Glutamatergic neuron (in vitro differentiated cells): ENCODE data around the gene BLOC1S6. TPM values are rescaled to one million over a fixed set of nuclear protein-coding genes. Genes with fewer than 3 reads are reported as not detected.

Experiments
- DNase-seq: peaks from one replicate; pipeline ENCODE4 v3.0.0; 2022
- H3K27ac Mint-ChIP-seq: one replicate; pipeline ENCODE4 v1.8.0; 2020; ENCODE audit warnings: mild to moderate bottlenecking, mixed read lengths, inconsistent platforms; ENCODE audit not compliant: unreplicated experiment
- H3K27me3 Mint-ChIP-seq: one replicate; pipeline ENCODE4 v1.8.0; 2020; ENCODE audit warnings: mild to moderate bottlenecking, moderate library complexity, mixed read lengths, inconsistent platforms; ENCODE audit not compliant: unreplicated experiment
- H3K36me3 Mint-ChIP-seq: one replicate; pipeline ENCODE4 v1.8.0; 2020; ENCODE audit warnings: mild to moderate bottlenecking, mixed read lengths, inconsistent platforms; ENCODE audit not compliant: unreplicated experiment
- H3K4me1 Mint-ChIP-seq: one replicate; pipeline ENCODE4 v1.8.0; 2020; ENCODE audit warnings: mild to moderate bottlenecking, low read depth, mixed read lengths, inconsistent platforms; ENCODE audit not compliant: unreplicated experiment
- H3K4me3 Mint-ChIP-seq: one replicate; pipeline ENCODE4 v1.8.0; 2020; ENCODE audit warnings: mild to moderate bottlenecking, mixed read lengths, inconsistent platforms; ENCODE audit not compliant: unreplicated experiment
- H3K9me3 Mint-ChIP-seq: one replicate; pipeline ENCODE4 v1.8.0; 2020; ENCODE audit warnings: mild to moderate bottlenecking, moderate library complexity, mixed read lengths, inconsistent platforms; ENCODE audit not compliant: unreplicated experiment
- CTCF ChIP-seq: fragments of 200-600 bp; sonication (generic); IDR thresholded peaks from one replicate; pipeline ENCODE4 v1.5.0; 2021; ENCODE audit not compliant: partially characterized antibody, unreplicated experiment
- total RNA-seq: library from RNA; stranded (reverse); fragmentation: NEBNext Ultra II Directional; extraction: Animal tissue kit (Norgen Biotek cat#: 25700); gene quantifications from one replicate; pipeline ENCODE4 v1.2.1, GENCODE V29; 2021; ENCODE audit not compliant: unreplicated experiment

The BLOC1S6 gene
- total RNA-seq, 1 donor from 2014 or later: 38.7 TPM

- no peak for DNase-seq
- no peak for TF ChIP-seq CTCF
- peak overlapping the region; percentile 83 for H3K4me3 Mint-ChIP-seq
- H3K36me3 Mint-ChIP-seq: no peaks in the 10 kb centered on the region
- H3K4me1 Mint-ChIP-seq: no peaks in the 10 kb centered on the region
- H3K9me3 Mint-ChIP-seq: no peaks in the 10 kb centered on the region
- peaks cover 6% of the 10 kb centered on the region for H3K27me3 Mint-ChIP-seq
- H3K27ac Mint-ChIP-seq: no peak overlapping the region
Measured at GRCh38 chr15:45635763-45636292, 48.6 kb downstream of the BLOC1S6 start.

DNA sequence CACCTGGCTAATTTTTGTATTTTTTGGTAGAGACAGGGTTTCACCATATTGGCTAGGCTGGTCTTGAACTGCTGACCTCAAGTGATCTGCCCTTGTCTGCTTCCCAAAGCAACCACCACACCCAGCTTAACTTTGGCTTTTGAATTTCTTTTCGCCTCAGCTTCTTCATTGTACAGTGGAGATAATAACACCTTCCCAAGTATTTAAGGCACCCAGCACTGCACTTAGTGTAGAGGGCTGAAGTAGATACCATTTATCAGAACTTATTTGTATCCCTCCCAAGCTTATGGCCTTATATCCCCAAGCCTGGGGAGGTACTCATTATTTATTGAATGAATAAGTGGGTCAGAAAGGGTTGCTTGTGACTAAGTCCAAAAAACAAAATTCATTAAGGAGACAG, 50.0 kb downstream of the BLOC1S6 start:
- no peak for DNase-seq
- Mint-ChIP-seq H3K4me1 (no peaks in the 10 kb centered on the region), H3K27me3 (peaks cover 6% of the 10 kb centered on the region), H3K27ac (no peak overlapping the region), H3K4me3 (no peak overlapping the region), H3K36me3 (no peaks in the 10 kb centered on the region), H3K9me3 (no peaks in the 10 kb centered on the region)
- no peak for TF ChIP-seq CTCF

DNA sequence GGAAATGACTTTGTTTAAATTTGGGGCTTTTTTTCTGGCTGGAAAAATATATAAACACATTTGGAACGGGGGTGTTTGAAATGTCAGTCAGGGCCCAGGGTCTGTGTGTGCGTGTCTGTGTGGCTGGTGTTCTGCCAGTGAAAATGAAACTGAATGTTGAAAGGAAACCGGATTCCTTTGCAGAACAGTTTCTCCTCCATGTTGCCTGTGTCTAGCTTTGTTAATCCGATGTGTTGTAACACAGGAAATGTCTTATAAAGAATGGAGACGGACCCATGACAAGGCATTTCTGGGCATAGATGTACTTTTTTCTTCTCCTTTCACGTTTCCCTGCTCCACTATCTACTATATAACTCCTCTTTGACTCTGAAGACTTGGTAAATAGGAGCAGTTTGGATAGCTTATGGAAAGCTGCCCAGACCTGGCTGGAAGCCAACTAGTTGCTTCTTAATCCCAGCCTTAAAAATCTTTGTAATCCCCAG, 50.4 kb downstream of the BLOC1S6 start:
- peaks cover 6% of the 10 kb centered on the region for H3K27me3 Mint-ChIP-seq
- no peak for DNase-seq
- no peaks in the 10 kb centered on the region for H3K36me3 Mint-ChIP-seq
- no peaks in the 10 kb centered on the region for H3K9me3 Mint-ChIP-seq
- no peak overlapping the region for H3K4me3 Mint-ChIP-seq
- H3K27ac Mint-ChIP-seq: no peak overlapping the region
- no peaks in the 10 kb centered on the region for H3K4me1 Mint-ChIP-seq
- no peak for TF ChIP-seq CTCF

DNA sequence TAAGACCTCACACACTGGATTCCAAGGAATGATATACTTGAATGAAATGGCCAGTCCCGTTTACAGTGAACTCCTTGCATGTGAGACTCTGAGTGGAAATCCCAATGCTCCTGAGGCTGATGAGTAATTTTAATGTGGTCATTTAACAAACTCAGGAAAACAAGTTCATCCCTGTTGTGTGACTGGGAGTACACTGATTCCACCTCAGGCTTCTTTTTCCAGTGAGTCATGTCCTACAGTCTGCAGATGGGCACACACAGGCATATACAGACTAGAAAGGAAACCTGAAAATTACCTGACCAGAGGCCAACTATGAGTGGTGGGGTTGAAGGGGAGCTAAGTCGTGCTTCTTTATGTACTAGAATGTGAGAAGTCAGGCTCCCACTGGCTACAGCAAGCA, 53.4 kb downstream of the BLOC1S6 start:
- H3K4me1 Mint-ChIP-seq: no peaks in the 10 kb centered on the region
- peaks cover 3% of the 10 kb centered on the region for H3K27me3 Mint-ChIP-seq
- no peaks in the 10 kb centered on the region for H3K36me3 Mint-ChIP-seq
- no peak overlapping the region for H3K27ac Mint-ChIP-seq
- TF ChIP-seq CTCF: no peak
- H3K9me3 Mint-ChIP-seq: no peaks in the 10 kb centered on the region
- no peak for DNase-seq
- H3K4me3 Mint-ChIP-seq: no peak overlapping the region

- TF ChIP-seq CTCF: no peak
- no peak for DNase-seq
- Mint-ChIP-seq H3K27ac (no peak overlapping the region), H3K27me3 (peaks cover 3% of the 10 kb centered on the region), H3K36me3 (no peaks in the 10 kb centered on the region), H3K4me1 (no peaks in the 10 kb centered on the region), H3K9me3 (no peaks in the 10 kb centered on the region), H3K4me3 (no peak overlapping the region)
Measured at GRCh38 chr15:45641374-45641781, 54.2 kb downstream of the BLOC1S6 start.
